GM18858 (cell line): Measurements from ENCODE around the gene NT5C1A.

Experiments
- ATAC-seq: cut with Tn5 transposase; IDR thresholded peaks from one replicate; pipeline ENCODE4 v1.9.1; 2021; ENCODE audit not compliant: unreplicated experiment

The NT5C1A gene

GRCh38 chr1:39613250-39613649, 58.7 kb downstream of the NT5C1A start:
- ATAC-seq: no peak

- ATAC-seq: no peak
Observed at GRCh38 chr1:39609618-39610331, 62.1 kb downstream of the NT5C1A start.
